Ovary (tissue), 3 donors: ENCODE results near the gene PFKL.

Source experiments
- POLR2A ChIP-seq: fragments of 450-650 bp; IDR thresholded peaks from one replicate; pipeline ENCODE4 v1.6.1; 2017; ENCODE audit warnings: antibody characterized with exemption, mild to moderate bottlenecking, moderate library complexity
- TF ChIP-seq, protein P1 (sequence below), 3 donors: fragments of 450-650 bp in 2 of 3; fragments of 200-600 bp in 1 of 3; IDR thresholded peaks; one replicate each; pipeline versions ENCODE4 v1.5.1 to v1.8.0; 2016 to 2022; ENCODE audit warnings: antibody characterized with exemption in 3 of 3, mild to moderate bottlenecking in 1 of 3
- donor health status: DM: no; HTN: no; CAD: no.

DNA sequence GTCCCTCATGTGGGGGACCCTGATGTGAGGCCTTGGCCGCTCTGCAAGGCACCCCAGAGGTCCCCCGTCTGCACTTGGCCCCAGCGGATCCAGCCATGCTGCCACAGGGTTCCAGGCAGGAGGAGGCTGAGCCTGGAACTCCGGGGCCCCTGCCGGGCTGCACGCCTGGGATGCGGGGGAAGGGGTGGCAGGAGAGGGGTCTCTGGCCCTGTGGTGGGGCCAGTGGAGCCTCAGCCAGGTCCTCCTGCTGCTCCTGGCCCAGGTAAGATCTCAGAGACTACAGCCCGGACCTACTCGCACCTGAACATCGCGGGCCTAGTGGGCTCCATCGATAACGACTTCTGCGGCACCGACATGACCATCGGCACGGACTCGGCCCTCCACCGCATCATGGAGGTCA, 12.9 kb downstream of the PFKL start:
- TF ChIP-seq, protein P1, sequence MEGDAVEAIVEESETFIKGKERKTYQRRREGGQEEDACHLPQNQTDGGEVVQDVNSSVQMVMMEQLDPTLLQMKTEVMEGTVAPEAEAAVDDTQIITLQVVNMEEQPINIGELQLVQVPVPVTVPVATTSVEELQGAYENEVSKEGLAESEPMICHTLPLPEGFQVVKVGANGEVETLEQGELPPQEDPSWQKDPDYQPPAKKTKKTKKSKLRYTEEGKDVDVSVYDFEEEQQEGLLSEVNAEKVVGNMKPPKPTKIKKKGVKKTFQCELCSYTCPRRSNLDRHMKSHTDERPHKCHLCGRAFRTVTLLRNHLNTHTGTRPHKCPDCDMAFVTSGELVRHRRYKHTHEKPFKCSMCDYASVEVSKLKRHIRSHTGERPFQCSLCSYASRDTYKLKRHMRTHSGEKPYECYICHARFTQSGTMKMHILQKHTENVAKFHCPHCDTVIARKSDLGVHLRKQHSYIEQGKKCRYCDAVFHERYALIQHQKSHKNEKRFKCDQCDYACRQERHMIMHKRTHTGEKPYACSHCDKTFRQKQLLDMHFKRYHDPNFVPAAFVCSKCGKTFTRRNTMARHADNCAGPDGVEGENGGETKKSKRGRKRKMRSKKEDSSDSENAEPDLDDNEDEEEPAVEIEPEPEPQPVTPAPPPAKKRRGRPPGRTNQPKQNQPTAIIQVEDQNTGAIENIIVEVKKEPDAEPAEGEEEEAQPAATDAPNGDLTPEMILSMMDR (IDR thresholded peaks at IDR 0.05): no peak
- TF ChIP-seq POLR2A: no peak
